Esophagus squamous epithelium (tissue), 4 donors: ENCODE results near the gene WSB2.

Experiments used
- CTCF ChIP-seq, 6 experiments: fragments of 450-650 bp in 4 of 6; fragments of 200-600 bp in 2 of 6; sonication (generic) in 2 of 6; IDR thresholded peaks; one replicate each; pipeline ENCODE4 v1.5.1; 2016 to 2019; ENCODE audit warnings: antibody characterized with exemption in 6 of 6, mild to moderate bottlenecking in 4 of 6, moderate library complexity in 4 of 6
- POLR2A ChIP-seq, 4 donors: fragments of 450-650 bp; IDR thresholded peaks; one replicate each; pipeline ENCODE4 v1.6.1; 2017; ENCODE audit warnings: antibody characterized with exemption in 4 of 4, mild to moderate bottlenecking in 4 of 4, moderate library complexity in 3 of 4

- no peak for TF ChIP-seq CTCF (IDR thresholded peaks at IDR 0.05)
- TF ChIP-seq POLR2A (IDR thresholded peaks at IDR 0.05): no peak
Measured at GRCh38 chr12:118089782-118090181, 28.8 kb upstream of the WSB2 start.
